Esophagus squamous epithelium (tissue), 4 donors: ENCODE measurements around the gene CELA3B.
"Not testable (repeated sequence)": the region's sequence is repeated elsewhere in the genome, so short reads cannot be mapped to it uniquely, and the experiment has no call there.

Source experiments
- POLR2A ChIP-seq, 4 donors: fragments of 450-650 bp; IDR thresholded peaks; one replicate each; pipeline ENCODE4 v1.6.1; 2017; ENCODE audit warnings: antibody characterized with exemption in 4 of 4, mild to moderate bottlenecking in 4 of 4, moderate library complexity in 3 of 4
- TF ChIP-seq, protein P1 (sequence below), 6 experiments: fragments of 450-650 bp in 4 of 6; fragments of 200-600 bp in 2 of 6; sonication (generic) in 2 of 6; IDR thresholded peaks; one replicate each; pipeline ENCODE4 v1.5.1; 2016 to 2019; ENCODE audit warnings: antibody characterized with exemption in 6 of 6, mild to moderate bottlenecking in 4 of 6, moderate library complexity in 4 of 6

DNA sequence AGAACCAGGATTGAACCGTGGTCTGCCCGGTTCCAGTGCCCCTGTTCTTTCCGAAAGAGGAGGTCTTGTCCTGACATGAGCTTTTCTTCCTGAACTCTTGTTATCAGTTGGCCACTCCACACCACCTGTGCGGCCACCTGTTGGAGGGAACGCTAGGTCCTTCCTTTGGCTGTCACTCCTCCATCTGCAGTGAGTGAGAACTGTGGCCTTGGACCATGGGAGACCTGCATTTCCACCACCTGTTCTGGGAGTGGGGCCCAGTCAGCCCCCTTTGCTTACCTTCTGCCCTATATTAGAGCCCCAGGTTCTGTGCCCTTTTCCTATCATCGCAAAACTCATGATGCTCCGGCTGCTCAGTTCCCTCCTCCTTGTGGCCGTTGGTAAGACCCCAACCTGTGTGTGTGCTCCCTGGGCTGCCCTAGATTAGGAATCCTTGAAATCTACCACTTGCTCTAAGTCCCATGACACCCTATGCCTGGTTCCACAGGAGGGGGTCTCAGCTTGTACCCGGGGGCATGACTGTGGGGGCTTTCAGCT is at the start of gene CELA3B:
- TF ChIP-seq, protein P1, sequence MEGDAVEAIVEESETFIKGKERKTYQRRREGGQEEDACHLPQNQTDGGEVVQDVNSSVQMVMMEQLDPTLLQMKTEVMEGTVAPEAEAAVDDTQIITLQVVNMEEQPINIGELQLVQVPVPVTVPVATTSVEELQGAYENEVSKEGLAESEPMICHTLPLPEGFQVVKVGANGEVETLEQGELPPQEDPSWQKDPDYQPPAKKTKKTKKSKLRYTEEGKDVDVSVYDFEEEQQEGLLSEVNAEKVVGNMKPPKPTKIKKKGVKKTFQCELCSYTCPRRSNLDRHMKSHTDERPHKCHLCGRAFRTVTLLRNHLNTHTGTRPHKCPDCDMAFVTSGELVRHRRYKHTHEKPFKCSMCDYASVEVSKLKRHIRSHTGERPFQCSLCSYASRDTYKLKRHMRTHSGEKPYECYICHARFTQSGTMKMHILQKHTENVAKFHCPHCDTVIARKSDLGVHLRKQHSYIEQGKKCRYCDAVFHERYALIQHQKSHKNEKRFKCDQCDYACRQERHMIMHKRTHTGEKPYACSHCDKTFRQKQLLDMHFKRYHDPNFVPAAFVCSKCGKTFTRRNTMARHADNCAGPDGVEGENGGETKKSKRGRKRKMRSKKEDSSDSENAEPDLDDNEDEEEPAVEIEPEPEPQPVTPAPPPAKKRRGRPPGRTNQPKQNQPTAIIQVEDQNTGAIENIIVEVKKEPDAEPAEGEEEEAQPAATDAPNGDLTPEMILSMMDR (IDR thresholded peaks at IDR 0.05): not testable (repeated sequence)
- not testable (repeated sequence) for TF ChIP-seq POLR2A (IDR thresholded peaks at IDR 0.05)
